Smooth muscle cell (in vitro differentiated cells): ENCODE data around the gene WIPF2. TPM values are rescaled to one million over a fixed set of nuclear protein-coding genes. Genes with fewer than 3 reads are reported as not detected.
"Not testable (repeated sequence)": the region's sequence is repeated elsewhere in the genome, so short reads cannot be mapped to it uniquely, and the experiment has no call there.

Source experiments
- DNase-seq: peaks from one replicate; lab custom pipeline; 2025; ENCODE audit not compliant: unreplicated experiment; lab: John Stamatoyannopoulos, UW
- H2AFZ ChIP-seq: fragments of 200-600 bp; sonication (generic); 2 replicates; pipeline ENCODE4 v1.6.0; 2016; ENCODE audit warnings: antibody characterized with exemption, low read depth, mild to moderate bottlenecking
- H3F3A ChIP-seq: fragments of 200-600 bp; sonication (generic); 2 replicates; pipeline ENCODE4 v1.6.0; 2017; ENCODE audit warnings: antibody characterized with exemption, low read depth
- H3K27ac ChIP-seq: fragments of 200-600 bp; sonication (generic); 2 replicates; pipeline ENCODE4 v1.5.1; 2016; ENCODE audit warnings: low read depth, mild to moderate bottlenecking
- H3K27me3 ChIP-seq: fragments of 200-600 bp; sonication (generic); 2 replicates; pipeline ENCODE4 v1.6.1; 2016; ENCODE audit warnings: low read depth, mild to moderate bottlenecking
- H3K36me3 ChIP-seq: fragments of 200-600 bp; sonication (generic); 2 replicates; pipeline ENCODE4 v1.5.1; 2016; ENCODE audit warnings: low read depth
- H3K4me1 ChIP-seq: fragments of 200-600 bp; sonication (generic); 2 replicates; pipeline ENCODE4 v1.5.1; 2016; ENCODE audit warnings: low read depth
- H3K4me2 ChIP-seq: fragments of 200-600 bp; sonication (generic); 2 replicates; pipeline ENCODE4 v1.6.0; 2016; ENCODE audit warnings: mild to moderate bottlenecking
- H3K4me3 ChIP-seq: fragments of 200-600 bp; sonication (generic); 2 replicates; pipeline ENCODE4 v1.5.1; 2016; ENCODE audit warnings: mild to moderate bottlenecking
- H3K79me2 ChIP-seq: fragments of 200-600 bp; sonication (generic); 2 replicates; pipeline ENCODE4 v1.6.0; 2016; ENCODE audit warnings: low read depth, mild to moderate bottlenecking
- H3K9ac ChIP-seq: fragments of 200-600 bp; sonication (generic); 2 replicates; pipeline ENCODE4 v1.6.0; 2016; ENCODE audit warnings: low read depth
- H3K9me3 ChIP-seq: fragments of 200-600 bp; sonication (generic); replicated peaks from 2 replicates; pipeline ENCODE4 v1.5.1; 2016; ENCODE audit warnings: low read depth
- H4K20me1 ChIP-seq: fragments of 200-600 bp; sonication (generic); 2 replicates; pipeline ENCODE4 v1.6.0; 2016; ENCODE audit warnings: low read depth
- CTCF ChIP-seq: fragments of 200-600 bp; sonication (generic); IDR thresholded peaks from 2 replicates; pipeline ENCODE4 v1.5.1; 2017; ENCODE audit warnings: borderline replicate concordance, mild to moderate bottlenecking, antibody characterized with exemption; ENCODE audit not compliant: insufficient read depth, poor library complexity, severe bottlenecking
- WGBS: methylation state at CpG from one replicate; pipeline ENCODE4 v1.1.7; 2016; ENCODE audit warnings: low lambda C conversion rate; 5-methylcytosine and 5-hydroxymethylcytosine counted together
- polyA plus RNA-seq: library from polyadenylated mRNA; unstranded; fragments of >200 nt; fragmentation: Nextera tagmentation; extraction: Ambion mirVana; gene quantifications from 2 replicates; pipeline ENCODE4 v1.2.1, GENCODE V29; 2016
- total RNA-seq: library from RNA; depleted of rRNA; stranded (reverse); fragments of >200 nt; gene quantifications from 2 replicates; pipeline ENCODE4 v1.2.3, GENCODE V29; 2014

The WIPF2 gene
- total and polyA plus RNA-seq, 2 experiments from 2014 or later: 6.7 to 13.9 TPM

- H3F3A ChIP-seq: peaks cover 12% of the 10 kb centered on the region
- no peak for DNase-seq
- WGBS: 75% methylated on average over 3 of the region's 3 CpGs
- H3K4me1 ChIP-seq: peaks cover 14% of the 10 kb centered on the region
- TF ChIP-seq CTCF: no peak
- no peak overlapping the region for H3K27ac ChIP-seq
- peaks cover under 1% of the 10 kb centered on the region for H4K20me1 ChIP-seq
- no peak overlapping the region for H3K9ac ChIP-seq
- no peaks in the 10 kb centered on the region for H3K27me3 ChIP-seq
- no peak overlapping the region for H2AFZ ChIP-seq
- H3K4me2 ChIP-seq: no peak overlapping the region
- H3K4me3 ChIP-seq: no peak overlapping the region
- no peaks in the 10 kb centered on the region for H3K36me3 ChIP-seq
- no peaks in the 10 kb centered on the region for H3K79me2 ChIP-seq
- H3K9me3 ChIP-seq: no peaks in the 10 kb centered on the region
These were observed 79.6 kb downstream of the WIPF2 start for GRCh38 chr17:40298726-40299125.

GRCh38 chr17:40299159-40299757, 80.2 kb downstream of the WIPF2 start:
- not testable (repeated sequence) for H3K9ac ChIP-seq, H3K4me3 ChIP-seq, H3K4me2 ChIP-seq, H2AFZ ChIP-seq, H3K36me3 ChIP-seq, H3K27me3 ChIP-seq, H4K20me1 ChIP-seq, H3K9me3 ChIP-seq, DNase-seq, H3K79me2 ChIP-seq, H3K27ac ChIP-seq
- WGBS: 84% methylated on average over 7 of the region's 7 CpGs
- H3F3A ChIP-seq: peaks cover 15% of the 10 kb centered on the region
- peaks cover 19% of the 10 kb centered on the region for H3K4me1 ChIP-seq

GRCh38 chr17:40301315-40301714, 82.2 kb downstream of the WIPF2 start:
- Histone ChIP-seq H3F3A (peaks cover 20% of the 10 kb centered on the region), H4K20me1 (peaks cover 7% of the 10 kb centered on the region), H3K4me3 (no peak overlapping the region), H3K4me2 (no peak overlapping the region), H3K79me2 (no peaks in the 10 kb centered on the region), H3K9ac (no peak overlapping the region), H3K27me3 (no peaks in the 10 kb centered on the region), H3K9me3 (no peaks in the 10 kb centered on the region), H3K4me1 (peaks cover 12% of the 10 kb centered on the region), H2AFZ (no peak overlapping the region), H3K36me3 (no peaks in the 10 kb centered on the region), H3K27ac (no peak overlapping the region)
- DNase-seq: no peak
- no peak for TF ChIP-seq CTCF
- 84% methylated on average over 4 of the region's 4 CpGs for WGBS

- H3K9ac ChIP-seq: no peak overlapping the region
- no peak overlapping the region for H3K4me3 ChIP-seq
- H2AFZ ChIP-seq: no peak overlapping the region
- peak overlapping the region; percentile 90 for H3K27ac ChIP-seq
- no peaks in the 10 kb centered on the region for H3K79me2 ChIP-seq
- WGBS: 55% methylated on average over 4 of the region's 4 CpGs
- no peaks in the 10 kb centered on the region for H3K9me3 ChIP-seq
- no peaks in the 10 kb centered on the region for H3K27me3 ChIP-seq
- no peak for DNase-seq
- peak overlapping the region; percentile 70 for H3K4me2 ChIP-seq
- TF ChIP-seq CTCF: peak; percentile 65
- H3K36me3 ChIP-seq: no peaks in the 10 kb centered on the region
- H3K4me1 ChIP-seq: peaks cover 27% of the 10 kb centered on the region
- H4K20me1 ChIP-seq: peaks cover 7% of the 10 kb centered on the region
- peaks cover 31% of the 10 kb centered on the region for H3F3A ChIP-seq
These were observed 84.0 kb downstream of the WIPF2 start for GRCh38 chr17:40303009-40303657.
